SK-N-SH (cell line): ENCODE results near the gene APBB2.

ENCODE experiments used
- CTCF ChIP-seq: fragments of 200-600 bp; sonication (generic); IDR thresholded peaks from 2 replicates; pipeline ENCODE4 v1.6.1; 2017; ENCODE audit warnings: antibody characterized with exemption, mild to moderate bottlenecking, moderate library complexity
- ELF1 ChIP-seq: IDR thresholded peaks from 2 replicates; pipeline ENCODE4 v1.4.0; 2012
- EP300 ChIP-seq, 2 experiments: IDR thresholded peaks; 2 replicates each; pipeline versions ENCODE4 v1.4.0 to v1.6.1; 2012; ENCODE audit warnings: borderline replicate concordance in 1 of 2, low read depth in 1 of 2, low read length in 1 of 2
- GATA2 ChIP-seq: sonication (generic); formaldehyde crosslinking; IDR thresholded peaks from 2 replicates; pipeline ENCODE4 v1.5.0; 2020; ENCODE audit warnings: mild to moderate bottlenecking, missing genetic modification reagents
- MAX ChIP-seq: IDR thresholded peaks from 2 replicates; pipeline ENCODE4 v1.4.0; 2012; ENCODE audit warnings: low read depth
- MXI1 ChIP-seq: IDR thresholded peaks from 2 replicates; pipeline ENCODE4 v1.6.1; 2012; ENCODE audit warnings: mild to moderate bottlenecking, low read depth, low read length, improper control_type of control experiment

- no peak for TF ChIP-seq GATA2 (CRISPR knock-in tag)
- TF ChIP-seq CTCF = no peak
- no peak for TF ChIP-seq MAX
- TF ChIP-seq EP300 (IDR thresholded peaks at IDR 0.05; ENCODE audit: borderline replicate concordance in 1 of 2, low read depth in 1 of 2, low read length in 1 of 2) = no peak
- TF ChIP-seq MXI1 = no peak
- TF ChIP-seq ELF1 = no peak
Measured at GRCh38 chr4:41050116-41050515, 164.2 kb downstream of the APBB2 start.
